Uterus (tissue), 4 donors: ENCODE measurements around the gene CTTN. TPM values are rescaled to one million over a fixed set of nuclear protein-coding genes. Genes with fewer than 3 reads are reported as not detected.

Experiments
- DNase-seq, 2 donors: peaks; one replicate each; pipeline ENCODE4 v3.0.0-alpha.2; 2019 to 2020
- H3K27ac ChIP-seq, 2 donors: fragments of 200-600 bp; sonication (generic); 1 replicate in 1 of 2; 2 replicates in 1 of 2; pipeline ENCODE4 v1.5.1; 2016 to 2018
- H3K27me3 ChIP-seq, 2 donors: fragments of 200-600 bp; sonication (generic); one replicate each; pipeline ENCODE4 v1.5.1; 2018 to 2019; ENCODE audit warnings: control low read depth in 1 of 2
- H3K36me3 ChIP-seq, 2 donors: fragments of 200-600 bp; sonication (generic); one replicate each; pipeline ENCODE4 v1.5.1; 2019; ENCODE audit warnings: control low read depth in 1 of 2
- H3K4me1 ChIP-seq, 2 donors: fragments of 200-600 bp; sonication (generic); one replicate each; pipeline ENCODE4 v1.5.1; 2018 to 2019; ENCODE audit warnings: control low read depth in 1 of 2
- H3K4me3 ChIP-seq, 2 donors: fragments of 200-600 bp; sonication (generic); 1 replicate in 1 of 2; 2 replicates in 1 of 2; pipeline ENCODE4 v1.5.1; 2018 to 2019; ENCODE audit warnings: mild to moderate bottlenecking in 1 of 2
- H3K9me3 ChIP-seq, 2 donors: fragments of 200-600 bp; sonication (generic); one replicate each; pipeline ENCODE4 v1.5.1; 2019; ENCODE audit warnings: control low read depth in 1 of 2
- POLR2A ChIP-seq, 2 donors: fragments of 450-650 bp; IDR thresholded peaks; one replicate each; pipeline ENCODE4 v1.6.1; 2016; ENCODE audit warnings: antibody characterized with exemption in 2 of 2, mild to moderate bottlenecking in 1 of 2, moderate library complexity in 1 of 2
- intact Hi-C: fragments of 100-400 bp; cut with DNase I; formaldehyde crosslinking; loops from one replicate; pipeline ENCODE4 v1.15.1; 2023; ENCODE audit warnings: low total_unique reads
- total RNA-seq, 4 donors: library from RNA; depleted of rRNA in 3 of 4; stranded (reverse); fragments of >200 nt in 3 of 4; gene quantifications; one replicate each; pipeline versions ENCODE4 v1.1.0 to v1.2.4, GENCODE V29; 2014 to 2023
- TF ChIP-seq, protein P1 (sequence below), 4 experiments: fragments of 200-600 bp in 2 of 4; fragments of 450-650 bp in 2 of 4; sonication (generic) in 2 of 4; IDR thresholded peaks; one replicate each; pipeline ENCODE4 v1.5.1; 2016 to 2019; ENCODE audit warnings: antibody characterized with exemption in 4 of 4, mild to moderate bottlenecking in 2 of 4, moderate library complexity in 1 of 4
- donor health status: DM: yes; HTN: yes; CAD: no.

The CTTN gene
- total RNA-seq, 4 donors from 2014 or later, result 109 to 279 (median 199) TPM

DNA sequence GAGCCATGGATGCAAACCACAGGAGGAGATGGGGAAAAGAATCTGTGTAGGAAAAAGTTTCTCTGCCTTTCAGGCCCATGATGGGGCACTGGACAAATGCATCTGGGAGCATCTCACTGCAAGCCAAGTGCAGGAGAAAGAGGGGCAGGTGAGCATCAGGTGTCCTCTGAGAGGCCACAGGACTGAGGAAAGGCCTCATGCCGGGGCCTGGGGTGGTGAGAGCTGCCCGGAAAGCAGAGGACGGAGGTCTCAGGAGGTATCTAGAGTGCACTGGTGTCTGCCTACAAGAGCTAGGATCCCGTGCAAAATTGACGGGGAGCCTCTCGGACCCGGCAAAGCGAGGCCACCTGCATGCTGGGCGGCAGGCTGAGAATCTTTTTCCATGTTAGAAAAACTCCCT lies 73.9 kb downstream of the CTTN start:
- DNase-seq, result no peak
- Histone ChIP-seq H3K4me3 (no peak overlapping the region), H3K27ac (no peak overlapping the region), H3K36me3 (no peaks in the 10 kb centered on the region), H3K9me3 (no peaks in the 10 kb centered on the region), H3K4me1 (no peaks in the 10 kb centered on the region), H3K27me3 (no peaks in the 10 kb centered on the region)
- TF ChIP-seq, protein P1, sequence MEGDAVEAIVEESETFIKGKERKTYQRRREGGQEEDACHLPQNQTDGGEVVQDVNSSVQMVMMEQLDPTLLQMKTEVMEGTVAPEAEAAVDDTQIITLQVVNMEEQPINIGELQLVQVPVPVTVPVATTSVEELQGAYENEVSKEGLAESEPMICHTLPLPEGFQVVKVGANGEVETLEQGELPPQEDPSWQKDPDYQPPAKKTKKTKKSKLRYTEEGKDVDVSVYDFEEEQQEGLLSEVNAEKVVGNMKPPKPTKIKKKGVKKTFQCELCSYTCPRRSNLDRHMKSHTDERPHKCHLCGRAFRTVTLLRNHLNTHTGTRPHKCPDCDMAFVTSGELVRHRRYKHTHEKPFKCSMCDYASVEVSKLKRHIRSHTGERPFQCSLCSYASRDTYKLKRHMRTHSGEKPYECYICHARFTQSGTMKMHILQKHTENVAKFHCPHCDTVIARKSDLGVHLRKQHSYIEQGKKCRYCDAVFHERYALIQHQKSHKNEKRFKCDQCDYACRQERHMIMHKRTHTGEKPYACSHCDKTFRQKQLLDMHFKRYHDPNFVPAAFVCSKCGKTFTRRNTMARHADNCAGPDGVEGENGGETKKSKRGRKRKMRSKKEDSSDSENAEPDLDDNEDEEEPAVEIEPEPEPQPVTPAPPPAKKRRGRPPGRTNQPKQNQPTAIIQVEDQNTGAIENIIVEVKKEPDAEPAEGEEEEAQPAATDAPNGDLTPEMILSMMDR (IDR thresholded peaks at IDR 0.05), result no peak
- intact Hi-C loops, result no loop called here

DNA sequence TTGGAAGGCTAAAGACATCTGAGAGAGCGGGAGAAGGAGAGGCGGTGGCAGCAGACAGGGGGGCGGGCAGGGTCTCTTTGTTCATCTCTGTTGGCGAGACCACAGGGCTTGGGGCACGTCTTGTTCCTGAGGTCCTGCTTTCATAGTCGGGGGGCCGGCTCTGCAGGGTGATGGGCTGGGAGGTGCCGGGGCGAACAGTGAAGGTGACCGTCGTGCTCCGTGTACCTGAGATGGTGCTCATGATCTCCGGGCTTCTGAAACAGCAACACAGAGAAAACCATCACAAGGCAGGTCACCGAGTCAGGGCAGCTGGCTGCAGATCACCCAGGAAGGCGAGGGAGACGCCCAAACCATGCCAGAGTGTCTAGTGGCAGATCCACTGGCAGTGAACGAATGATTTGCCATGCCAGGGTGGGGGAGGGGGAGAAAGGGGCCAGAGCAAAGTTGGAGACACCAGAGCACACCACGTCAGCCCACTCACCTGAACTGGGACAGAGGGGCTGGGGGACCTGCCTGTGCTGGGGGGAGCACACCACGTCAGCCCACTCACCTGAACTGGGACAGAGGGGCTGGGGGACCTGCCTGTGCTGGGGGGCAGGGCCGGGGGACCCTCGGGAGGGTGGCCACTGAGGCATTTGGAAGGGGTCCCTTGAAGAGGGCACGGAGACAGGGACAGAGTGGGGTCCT lies 75.0 kb downstream of the CTTN start:
- no peak for TF ChIP-seq POLR2A (IDR thresholded peaks at IDR 0.05)
- TF ChIP-seq, protein P1 (IDR thresholded peaks at IDR 0.05), result no peak
- no peaks in the 10 kb centered on the region for H3K9me3 ChIP-seq
- intact Hi-C loops, result no loop called here
- H3K27me3 ChIP-seq, result no peaks in the 10 kb centered on the region
- no peak overlapping the region for H3K27ac ChIP-seq
- no peaks in the 10 kb centered on the region for H3K36me3 ChIP-seq
- H3K4me1 ChIP-seq, result no peaks in the 10 kb centered on the region
- no peak for DNase-seq
- H3K4me3 ChIP-seq, result no peak overlapping the region

GRCh38 chr11:70473873-70474690 lies 75.8 kb downstream of the CTTN start:
- H3K27me3 ChIP-seq, result no peaks in the 10 kb centered on the region
- DNase-seq, result no peak
- H3K4me1 ChIP-seq, result no peaks in the 10 kb centered on the region
- H3K9me3 ChIP-seq, result no peaks in the 10 kb centered on the region
- H3K27ac ChIP-seq, result no peak overlapping the region
- intact Hi-C loops, result no loop called here
- H3K36me3 ChIP-seq, result no peaks in the 10 kb centered on the region
- no peak for TF ChIP-seq POLR2A (IDR thresholded peaks at IDR 0.05)
- TF ChIP-seq, protein P1 (IDR thresholded peaks at IDR 0.05), result no peak
- H3K4me3 ChIP-seq, result no peak overlapping the region

DNA sequence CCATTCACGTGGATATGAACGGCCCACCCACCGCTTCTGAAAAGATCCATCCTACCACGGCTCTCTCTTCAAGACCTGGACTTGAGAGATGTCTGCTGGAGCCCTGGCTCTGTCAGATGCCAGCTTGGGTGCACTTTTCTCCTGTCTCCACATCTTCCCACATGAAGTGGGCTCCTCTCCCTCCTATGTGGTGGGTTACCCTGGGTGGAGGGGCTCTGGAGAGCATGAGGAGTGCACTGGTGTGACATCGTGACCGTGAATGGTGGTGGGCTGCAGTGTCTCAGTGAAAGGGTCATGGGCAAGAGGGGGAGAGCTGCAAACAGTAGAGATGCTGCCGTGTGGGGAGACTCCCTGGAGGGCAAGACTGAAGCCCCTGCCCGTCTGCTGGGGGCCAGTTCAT lies 76.4 kb downstream of the CTTN start:
- Histone ChIP-seq H3K4me1 (no peaks in the 10 kb centered on the region), H3K27me3 (no peaks in the 10 kb centered on the region), H3K27ac (no peak overlapping the region), H3K4me3 (no peak overlapping the region), H3K9me3 (no peaks in the 10 kb centered on the region), H3K36me3 (no peaks in the 10 kb centered on the region)
- no peak for DNase-seq
- no peak for TF ChIP-seq POLR2A (IDR thresholded peaks at IDR 0.05)
- TF ChIP-seq, protein P1 (IDR thresholded peaks at IDR 0.05), result no peak
- intact Hi-C loops, result no loop called here

DNA sequence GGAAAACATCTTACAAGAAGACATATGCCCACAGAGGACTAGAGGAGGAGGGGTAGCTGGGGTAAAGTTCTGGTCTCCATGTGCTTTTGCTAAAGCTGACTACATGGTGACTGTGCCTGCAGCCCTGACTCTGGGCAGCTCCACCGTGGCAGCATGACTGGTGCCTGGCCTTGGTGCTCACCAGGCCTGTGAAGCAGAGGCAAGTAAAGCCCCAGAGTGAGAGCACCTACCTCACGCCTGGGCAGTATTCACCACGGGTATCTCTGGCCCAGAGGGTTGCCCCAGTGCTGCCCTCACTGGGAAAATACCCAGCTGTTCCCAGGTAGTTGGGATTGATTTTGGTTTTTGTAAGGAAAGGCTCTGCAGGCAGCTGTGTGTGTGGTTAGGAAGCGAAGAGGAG lies 78.3 kb downstream of the CTTN start:
- TF ChIP-seq, protein P1 (IDR thresholded peaks at IDR 0.05), result no peak
- intact Hi-C loops, result no loop called here
- no peak overlapping the region for H3K27ac ChIP-seq
- H3K4me1 ChIP-seq, result no peaks in the 10 kb centered on the region
- no peaks in the 10 kb centered on the region for H3K36me3 ChIP-seq
- no peaks in the 10 kb centered on the region for H3K9me3 ChIP-seq
- no peak for DNase-seq
- no peaks in the 10 kb centered on the region for H3K27me3 ChIP-seq
- H3K4me3 ChIP-seq, result no peak overlapping the region
